OCI-LY7 (cell line): ENCODE results near the gene STAT5B. TPM values are rescaled to one million over a fixed set of nuclear protein-coding genes. Genes with fewer than 3 reads are reported as not detected.

Experiments
- BruUV-seq: library from RNA; stranded (reverse); fragments of 400-500 nt; replicated peaks from 2 replicates; lab custom pipeline; 2021; lab: Mats Ljungman, UMichigan
- CTCF ChIA-PET: fragments of 300-600 bp; sonication (Branson Sonifier 250); formaldehyde crosslinking; loops from one replicate; lab custom pipeline; 2022; ENCODE audit warnings: antibody characterized with exemption; ENCODE audit not compliant: unreplicated experiment; lab: Charles Lee
- POLR2A ChIA-PET: fragments of 300-600 bp; sonication (Branson Sonifier 250); formaldehyde crosslinking; loops from one replicate; lab custom pipeline; 2022; ENCODE audit warnings: antibody characterized with exemption; lab: Charles Lee
- DNase-seq: peaks from one replicate; pipeline ENCODE4 v3.0.0-alpha.2; 2015; ENCODE audit warnings: low spot score
- H2AFZ ChIP-seq: fragments of 200-600 bp; sonication (generic), shearing (Covaris generic); 2 replicates; pipeline ENCODE4 v1.6.1; 2014; ENCODE audit warnings: mild to moderate bottlenecking, antibody characterized with exemption, low read length, moderate library complexity
- H3K27ac ChIP-seq: fragments of 200-600 bp; sonication (generic); 2 replicates; pipeline ENCODE4 v1.5.1; 2014; ENCODE audit warnings: mixed run types, low read depth, mild to moderate bottlenecking, moderate library complexity, low read length, inconsistent platforms; ENCODE audit not compliant: poor library complexity, severe bottlenecking
- H3K36me3 ChIP-seq: fragments of 200-600 bp; sonication (generic); 2 replicates; pipeline ENCODE4 v1.6.1; 2014; ENCODE audit warnings: mild to moderate bottlenecking, antibody characterized with exemption, low read length, moderate library complexity, mixed read lengths; ENCODE audit not compliant: insufficient read depth
- H3K4me1 ChIP-seq: fragments of 200-600 bp; sonication (generic); 2 replicates; pipeline ENCODE4 v1.5.1; 2014; ENCODE audit warnings: mild to moderate bottlenecking, low read length; ENCODE audit not compliant: insufficient read depth, poor library complexity, severe bottlenecking
- H3K4me2 ChIP-seq: fragments of 200-600 bp; sonication (generic); 2 replicates; pipeline ENCODE4 v1.6.1; 2014; ENCODE audit warnings: mild to moderate bottlenecking, low read length
- H3K4me3 ChIP-seq: fragments of 200-600 bp; sonication (generic); 2 replicates; pipeline ENCODE4 v1.5.1; 2014; ENCODE audit warnings: mild to moderate bottlenecking, low read depth, low read length; ENCODE audit not compliant: poor library complexity, severe bottlenecking
- H3K79me2 ChIP-seq: fragments of 200-600 bp; sonication (generic); 2 replicates; pipeline ENCODE4 v1.6.1; 2016; ENCODE audit warnings: low read depth, mild to moderate bottlenecking, low read length, moderate library complexity, mixed read lengths; ENCODE audit not compliant: insufficient read depth
- H3K9me2 ChIP-seq: fragments of 200-600 bp; sonication (generic); 2 replicates; pipeline ENCODE4 v1.6.1; 2016; ENCODE audit warnings: mild to moderate bottlenecking, low read length, mixed read lengths; ENCODE audit not compliant: insufficient read depth
- H3K9me3 ChIP-seq: fragments of 200-600 bp; sonication (generic); 2 replicates; pipeline ENCODE4 v1.6.1; 2014; ENCODE audit warnings: mild to moderate bottlenecking, mixed run types, low read length, mixed read lengths
- H4K20me1 ChIP-seq: fragments of 200-600 bp; sonication (generic); 2 replicates; pipeline ENCODE4 v1.6.1; 2014; ENCODE audit warnings: mild to moderate bottlenecking, antibody characterized with exemption, low read length, moderate library complexity, mixed read lengths; ENCODE audit not compliant: insufficient read depth
- CTCF ChIP-seq: fragments of 200-600 bp; sonication (generic); conservative IDR thresholded peaks from 2 replicates; pipeline ENCODE4 v1.5.1; 2014; ENCODE audit warnings: mild to moderate bottlenecking, antibody characterized with exemption, low read length, moderate library complexity, mixed read lengths
- EZH2phosphoT487 ChIP-seq: fragments of 200-600 bp; sonication (generic); IDR thresholded peaks from 2 replicates; pipeline ENCODE4 v1.6.1; 2018; ENCODE audit warnings: low read depth, borderline replicate concordance, mild to moderate bottlenecking, mixed run types, antibody characterized with exemption, low read length, moderate library complexity, mixed read lengths
- intact Hi-C: fragments of 100-400 bp; cut with micrococcal nuclease; formaldehyde crosslinking; loops from one replicate; pipeline ENCODE4 v1.10.0; 2022; ENCODE audit not compliant: unreplicated experiment
- total RNA-seq, 2 experiments: library from RNA; depleted of rRNA in 1 of 2; stranded (reverse); fragments of >200 nt in 1 of 2; shearing (Covaris generic) in 1 of 2; gene quantifications; 2 replicates each; pipeline ENCODE4 v1.2.3, GENCODE V29; 2014 to 2022

STAT5B gene
- total RNA-seq, 2 experiments from 2014 or later: 33.3 to 46.7 TPM

- POLR2A ChIA-PET: interaction anchor here (0.7 to 1.3 kb wide), 2 partner anchors 10 to 354 kb away, joined by 3 read pairs; no protein-coding TSS in a partner anchor
- Histone ChIP-seq H3K4me1 (peaks cover 16% of the 10 kb centered on the region), H3K27ac (no peak overlapping the region), H3K4me2 (no peak overlapping the region), H2AFZ (no peak overlapping the region), H4K20me1 (no peaks in the 10 kb centered on the region), H3K36me3 (no peaks in the 10 kb centered on the region), H3K4me3 (no peak overlapping the region), H3K9me3 (no peaks in the 10 kb centered on the region), H3K79me2 (no peaks in the 10 kb centered on the region; the same call in none of the 2 replicates), H3K9me2 (no peaks in the 10 kb centered on the region)
- no peak for DNase-seq
- intact Hi-C loops: no loop called here
- CTCF ChIA-PET: no interaction called here
- TF ChIP-seq CTCF: no peak
- TF ChIP-seq EZH2phosphoT487: no peak
- no TSS peak for BruUV-seq
Observed at GRCh38 chr17:42197564-42198156, 78.5 kb downstream of the STAT5B start.

- H2AFZ ChIP-seq: peak within 1 kb of the TSS; percentile 86
- H3K4me2 ChIP-seq: peak within 1 kb of the TSS; percentile 96
- TF ChIP-seq CTCF (no peak), EZH2phosphoT487 (no peak)
- H3K36me3 ChIP-seq: no peaks in the 10 kb centered on the region
- ChIA-PET POLR2A (interaction anchor here (0.6 to 1.2 kb wide), 5 partner anchors 9 to 79 kb away, joined by 3 to 4 read pairs (median 3); partner anchors contain the start of gene HCRT), CTCF (no interaction called here)
- H4K20me1 ChIP-seq: no peaks in the 10 kb centered on the region
- H3K27ac ChIP-seq: peak within 1 kb of the TSS; percentile 44
- intact Hi-C loops: no loop called here
- H3K9me2 ChIP-seq: no peaks in the 10 kb centered on the region
- peak; percentile 91 for DNase-seq
- no peaks in the 10 kb centered on the region for H3K9me3 ChIP-seq
- peak within 1 kb of the TSS; percentile 72 for H3K4me3 ChIP-seq
- peaks cover 18% of the 10 kb centered on the region for H3K4me1 ChIP-seq
- TSS peak; percentile 74 for BruUV-seq
- H3K79me2 ChIP-seq: no peaks in the 10 kb centered on the region; the same call in none of the 2 replicates
Observed at GRCh38 chr17:42193969-42194899, 82.0 kb downstream of the STAT5B start, which contains the start of gene GHDC. Gene GHDC (minus strand): TSS chr17:42194494. CDS start chr17:42193581, 913 bp downstream.
